NCI-H1417 treated with DMSO at 0.1 percent for 48 hours (cell line): Measurements from ENCODE around the gene STYXL2.

ENCODE experiments used
- DNase-seq: peaks from one replicate; lab custom pipeline; 2025; lab: John Stamatoyannopoulos, UW

The STYXL2 gene

DNA sequence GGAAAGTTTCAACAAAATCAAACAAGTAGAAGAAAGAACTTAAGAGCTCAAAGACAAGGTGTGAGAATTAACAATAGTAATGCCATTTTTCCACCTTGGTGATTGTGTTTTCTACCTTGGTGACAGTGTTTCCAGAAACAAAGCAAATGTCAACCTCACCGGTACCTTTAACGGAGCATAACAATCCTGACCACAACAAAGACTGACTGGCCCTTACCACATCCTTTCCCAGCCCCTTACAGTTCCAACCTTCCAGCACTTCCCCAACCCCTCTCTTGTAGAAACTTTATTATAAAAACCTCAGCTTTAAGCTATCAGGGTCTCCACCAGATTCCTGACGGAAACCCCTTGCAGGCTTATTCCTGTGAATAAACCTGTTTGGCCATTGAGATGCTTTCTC is 16.7 kb downstream of the STYXL2 start:
- no peak for DNase-seq

GRCh38 chr1:167111868-167112709 is 18.2 kb downstream of the STYXL2 start:
- no peak for DNase-seq

- no peak for DNase-seq
Measured at GRCh38 chr1:167114725-167115124, 20.9 kb downstream of the STYXL2 start.

DNA sequence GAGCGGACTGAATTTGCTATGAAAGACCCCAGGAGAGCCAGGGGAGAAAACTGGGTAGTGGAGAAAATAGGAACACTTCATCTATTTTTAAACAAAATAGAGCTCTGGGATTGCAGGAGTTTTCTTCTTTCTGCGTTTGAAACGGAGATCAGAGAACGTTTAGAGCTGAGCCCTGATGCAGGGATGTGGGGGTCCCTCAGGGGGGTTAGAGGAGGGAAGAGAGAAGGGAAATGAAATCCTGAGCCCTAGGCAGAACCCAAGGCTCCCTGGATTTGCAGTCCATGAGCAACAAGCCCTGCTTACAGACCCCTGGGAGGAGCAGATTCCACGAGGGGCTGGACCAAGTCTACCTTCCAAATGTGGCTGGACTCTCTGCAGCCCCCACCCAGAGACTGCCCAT is 21.8 kb downstream of the STYXL2 start:
- no peak for DNase-seq

GRCh38 chr1:167116174-167116573 is 22.3 kb downstream of the STYXL2 start:
- no peak for DNase-seq

DNA sequence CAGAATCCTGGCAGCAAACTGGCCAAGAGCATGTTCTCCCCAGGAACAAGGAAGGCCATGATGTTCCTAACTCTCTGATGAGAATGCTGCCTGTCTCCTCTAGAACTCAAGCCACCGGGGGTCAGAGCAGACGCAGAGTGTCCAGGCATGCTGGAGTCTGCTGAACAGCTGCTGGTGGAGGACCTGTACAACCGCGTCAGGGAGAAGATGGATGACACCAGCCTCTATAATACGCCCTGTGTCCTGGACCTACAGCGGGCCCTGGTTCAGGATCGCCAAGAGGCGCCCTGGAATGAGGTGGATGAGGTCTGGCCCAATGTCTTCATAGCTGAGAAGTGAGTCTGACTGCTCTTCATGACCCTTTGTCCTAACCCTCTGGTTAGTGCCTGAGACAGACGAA is 23.4 kb downstream of the STYXL2 start:
- no peak for DNase-seq

- no peak for DNase-seq
Measured at GRCh38 chr1:167118188-167118587, 24.3 kb downstream of the STYXL2 start.

DNA sequence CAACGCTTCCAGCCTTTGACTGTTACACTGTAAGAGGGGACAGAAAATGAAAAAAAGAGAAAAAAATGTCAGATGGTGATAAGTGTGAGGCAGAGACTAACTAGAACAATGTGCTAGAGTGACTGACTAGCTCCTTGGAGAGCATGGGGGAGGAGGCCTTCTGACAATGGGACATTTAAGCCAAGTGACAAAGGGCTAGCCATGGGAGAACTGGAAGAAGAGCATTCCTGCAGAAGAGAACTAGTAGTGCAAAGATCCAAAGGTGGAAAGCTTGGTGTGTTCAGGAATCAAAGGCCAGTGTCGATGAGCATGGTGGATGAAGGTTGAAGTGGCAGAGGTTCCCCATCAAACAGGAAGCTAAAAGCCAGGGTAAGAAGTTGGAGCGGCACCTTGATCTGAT is 25.8 kb downstream of the STYXL2 start:
- DNase-seq, result no peak

- no peak for DNase-seq
Measured at GRCh38 chr1:167120899-167121298, 27.0 kb downstream of the STYXL2 start.

- DNase-seq, result no peak
Measured at GRCh38 chr1:167121375-167122120, 27.7 kb downstream of the STYXL2 start.

GRCh38 chr1:167122121-167122480 is 28.2 kb downstream of the STYXL2 start:
- no peak for DNase-seq

DNA sequence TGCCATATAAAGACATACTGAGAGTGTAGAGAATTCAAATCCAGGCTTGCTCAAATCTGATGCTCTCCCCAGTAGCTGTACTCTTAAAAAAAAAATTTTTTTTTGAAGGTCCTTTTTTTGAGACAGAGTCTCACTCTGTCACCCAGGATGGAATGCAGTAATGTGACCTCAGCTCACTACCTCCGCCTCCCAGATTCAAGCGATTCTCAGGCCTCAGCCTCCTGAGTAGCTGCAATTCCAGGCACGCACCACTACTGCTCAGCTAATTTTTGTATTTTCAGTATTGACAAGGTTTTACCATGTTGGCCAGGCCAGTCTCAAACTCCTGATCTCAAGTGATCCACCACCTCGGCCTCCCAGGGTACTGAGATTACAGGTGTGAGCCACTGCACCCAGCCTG is 28.7 kb downstream of the STYXL2 start:
- DNase-seq, result no peak

GRCh38 chr1:167126317-167126716 is 32.4 kb downstream of the STYXL2 start:
- DNase-seq, result no peak

- DNase-seq, result no peak
Measured at GRCh38 chr1:167126811-167127210, 32.9 kb downstream of the STYXL2 start.

GRCh38 chr1:167127236-167127635 is 33.4 kb downstream of the STYXL2 start:
- DNase-seq, result no peak

DNA sequence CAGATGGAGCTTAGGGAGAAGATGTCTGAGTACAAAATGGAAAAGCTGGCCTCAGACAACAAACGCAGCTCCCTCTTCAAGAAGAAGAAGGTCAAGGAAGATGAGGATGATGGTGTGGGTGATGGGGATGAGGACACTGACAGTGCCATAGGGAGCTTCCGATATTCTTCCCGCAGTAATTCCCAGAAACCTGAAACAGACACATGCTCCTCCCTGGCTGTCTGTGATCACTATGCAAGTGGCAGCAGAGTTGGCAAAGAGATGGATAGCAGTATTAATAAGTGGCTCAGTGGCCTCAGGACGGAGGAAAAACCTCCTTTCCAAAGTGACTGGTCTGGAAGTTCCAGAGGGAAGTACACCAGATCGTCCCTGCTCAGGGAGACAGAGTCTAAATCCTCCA is 33.8 kb downstream of the STYXL2 start:
- no peak for DNase-seq

DNA sequence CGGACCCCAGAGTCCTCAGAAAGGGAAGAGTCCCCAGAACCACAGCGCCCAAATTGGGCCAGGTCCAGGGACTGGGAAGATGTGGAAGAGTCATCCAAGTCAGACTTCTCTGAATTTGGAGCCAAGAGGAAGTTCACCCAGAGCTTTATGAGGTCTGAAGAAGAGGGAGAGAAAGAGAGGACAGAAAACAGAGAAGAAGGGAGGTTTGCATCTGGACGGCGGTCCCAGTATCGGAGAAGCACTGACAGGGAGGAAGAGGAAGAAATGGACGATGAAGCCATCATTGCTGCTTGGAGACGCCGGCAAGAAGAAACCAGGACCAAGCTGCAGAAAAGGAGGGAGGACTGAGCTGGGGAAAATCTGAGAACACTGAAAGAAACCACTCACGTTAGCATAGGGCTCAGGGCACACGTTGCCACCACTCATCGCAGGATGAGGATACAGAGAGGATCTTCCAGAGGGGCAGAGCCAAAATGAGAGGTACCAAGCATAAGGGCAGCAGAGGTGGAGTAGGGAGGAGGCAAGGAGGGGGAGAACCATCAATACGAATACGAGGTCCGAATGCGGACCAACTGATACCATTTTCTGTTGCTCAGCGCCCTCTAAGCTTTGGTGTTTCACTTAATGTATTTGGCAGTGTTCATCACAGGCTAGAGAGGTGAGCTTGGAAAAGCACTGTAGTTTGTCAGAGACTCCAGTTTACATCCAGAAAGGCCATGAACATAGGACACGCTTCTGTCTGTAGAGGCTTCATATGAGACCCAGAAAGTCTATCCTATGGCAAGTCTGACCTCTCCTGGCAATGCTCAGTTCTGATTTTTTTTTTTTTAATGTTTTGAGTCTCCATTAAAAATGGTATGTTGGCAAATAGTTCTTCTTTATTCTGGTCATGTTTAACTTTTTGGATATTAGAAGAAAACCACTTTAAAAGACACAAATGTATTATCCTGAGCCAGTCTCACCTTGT is 34.7 kb downstream of the STYXL2 start:
- no peak for DNase-seq

GRCh38 chr1:167130829-167131510 is 37.1 kb downstream of the STYXL2 start:
- DNase-seq, result no peak

DNA sequence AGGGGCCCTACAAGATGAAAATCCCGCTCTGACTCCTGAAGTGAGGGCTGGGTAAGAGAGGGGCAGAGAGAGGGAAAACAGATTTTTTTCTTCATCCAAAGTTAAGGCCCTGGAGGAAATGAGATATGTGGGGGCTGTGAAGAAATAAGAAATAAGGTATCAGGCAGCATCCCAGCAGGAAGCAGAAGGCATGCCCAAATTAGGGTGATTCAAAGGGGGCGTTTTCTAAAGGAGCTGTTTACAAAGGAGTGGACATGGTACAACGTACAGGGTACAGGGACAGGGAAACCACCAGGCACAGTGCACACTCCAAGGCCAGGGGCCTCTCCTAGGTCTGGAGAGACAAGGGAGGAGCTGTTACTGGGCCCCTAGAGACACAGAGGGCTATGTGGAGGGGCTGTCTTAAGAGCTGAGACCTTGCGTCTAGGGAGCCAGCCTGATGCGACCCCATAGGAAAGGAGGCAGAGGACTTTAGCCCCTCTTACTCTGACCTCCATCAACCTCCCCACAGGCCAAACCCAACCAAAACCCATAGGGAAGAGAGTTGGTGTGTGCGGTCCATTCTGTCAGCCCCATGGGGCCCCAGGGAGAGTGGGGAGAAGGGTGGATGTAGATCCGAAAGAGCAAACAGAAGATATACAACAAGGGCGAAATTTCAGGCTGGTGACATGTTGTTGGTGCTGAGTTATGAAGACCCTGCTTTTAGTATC is 38.6 kb downstream of the STYXL2 start:
- DNase-seq, result no peak

GRCh38 chr1:167135281-167135840 is 41.5 kb downstream of the STYXL2 start:
- DNase-seq, result no peak

GRCh38 chr1:167136191-167136614 is 42.3 kb downstream of the STYXL2 start:
- no peak for DNase-seq
